IMR-90 (cell line): Measurements from ENCODE around the gene RNF4. TPM values are rescaled to one million over a fixed set of nuclear protein-coding genes. Genes with fewer than 3 reads are reported as not detected.

Experiments
- ATAC-seq: fragments of 200-7000 bp; cut with Tn5 transposase; 2 replicates; pipeline ENCODE4 v1.9.1; 2020; ENCODE audit warnings: low read depth, mild to moderate bottlenecking, moderate library complexity
- BruUV-seq: library from RNA; stranded (reverse); fragments of 400-500 nt; replicated peaks from 2 replicates; lab custom pipeline; 2021; lab: Mats Ljungman, UMichigan
- CTCF ChIA-PET: fragments of 300-600 bp; formaldehyde crosslinking; extraction: SDS; loops from one replicate; lab custom pipeline; 2021; ENCODE audit warnings: antibody characterized with exemption; lab: Yijun Ruan, JAX
- POLR2A ChIA-PET: fragments of 300-600 bp; sonication (Branson Sonifier 250); formaldehyde crosslinking; loops from one replicate; lab custom pipeline; 2022; ENCODE audit warnings: antibody characterized with exemption; ENCODE audit not compliant: unreplicated experiment; lab: Charles Lee
- DNase-seq: peaks from one replicate; pipeline ENCODE4 v3.0.0; 2013
- H2AFZ ChIP-seq: replicated peaks from 2 replicates; pipeline ENCODE3; 2013; ENCODE audit warnings: low read length, mild to moderate bottlenecking; ENCODE audit not compliant: poor library complexity
- H2AK5ac ChIP-seq: 2 replicates; pipeline ENCODE4 v1.6.1; 2013; ENCODE audit warnings: low read depth, low read length, inconsistent platforms
- H2AK9ac ChIP-seq: replicated peaks from 2 replicates; pipeline ENCODE3; 2013; ENCODE audit warnings: mild to moderate bottlenecking, low read depth, low read length, moderate library complexity; ENCODE audit not compliant: poor library complexity
- H2BK120ac ChIP-seq: 2 replicates; pipeline ENCODE4 v1.6.1; 2013; ENCODE audit warnings: low read depth, low read length, inconsistent platforms
- H2BK15ac ChIP-seq: 3 replicates; pipeline ENCODE4 v1.6.1; 2013; ENCODE audit warnings: low read depth, low read length, inconsistent platforms
- H2BK20ac ChIP-seq: 2 replicates; pipeline ENCODE4 v1.6.1; 2013; ENCODE audit warnings: low read depth, mild to moderate bottlenecking, inconsistent platforms, low read length, moderate library complexity
- H2BK5ac ChIP-seq: 2 replicates; pipeline ENCODE4 v1.6.1; 2013; ENCODE audit warnings: mild to moderate bottlenecking, low read depth, low read length, inconsistent platforms; ENCODE audit not compliant: poor library complexity, severe bottlenecking
- H3K14ac ChIP-seq: replicated peaks from 2 replicates; pipeline ENCODE4 v1.6.1; 2013; ENCODE audit warnings: low read depth, low read length, inconsistent platforms
- H3K18ac ChIP-seq: 2 replicates; pipeline ENCODE4 v1.6.1; 2013; ENCODE audit warnings: low read depth, low read length, control low read depth
- H3K23ac ChIP-seq: 2 replicates; pipeline ENCODE4 v1.6.1; 2013; ENCODE audit warnings: low read depth, low read length, inconsistent platforms
- H3K27ac ChIP-seq: 2 replicates; pipeline ENCODE4 v1.5.1; 2013; ENCODE audit warnings: mild to moderate bottlenecking, control low read depth, low read length; ENCODE audit not compliant: insufficient read depth
- H3K27me3 ChIP-seq: 2 replicates; pipeline ENCODE4 v1.6.1; 2013; ENCODE audit warnings: low read length; ENCODE audit not compliant: control insufficient read depth, insufficient read depth
- H3K36me3 ChIP-seq: 2 replicates; pipeline ENCODE4 v1.6.1; 2013; ENCODE audit warnings: low read length, mixed read lengths; ENCODE audit not compliant: control insufficient read depth, insufficient read depth
- H3K4ac ChIP-seq: 2 replicates; pipeline ENCODE4 v1.6.1; 2013; ENCODE audit warnings: low read depth, low read length, inconsistent platforms
- H3K4me1 ChIP-seq: 2 replicates; pipeline ENCODE4 v1.6.1; 2013; ENCODE audit warnings: low read length, mixed read lengths; ENCODE audit not compliant: control insufficient read depth, insufficient read depth
- H3K4me2 ChIP-seq: 2 replicates; pipeline ENCODE4 v1.6.1; 2013; ENCODE audit warnings: low read depth, mild to moderate bottlenecking, control low read depth, low read length, moderate library complexity
- H3K4me3 ChIP-seq: 2 replicates; pipeline ENCODE4 v1.5.1; 2013; ENCODE audit warnings: low read depth, mild to moderate bottlenecking, control low read depth, low read length, moderate library complexity; ENCODE audit not compliant: insufficient read depth
- H3K56ac ChIP-seq: 2 replicates; pipeline ENCODE4 v1.6.1; 2013; ENCODE audit warnings: low read length, inconsistent platforms; ENCODE audit not compliant: insufficient read depth; ENCODE audit errors: extremely low read depth
- H3K79me1 ChIP-seq, 2 experiments: 2 replicates each; pipeline ENCODE4 v1.6.1; 2013; ENCODE audit warnings: low read length in 2 of 2, inconsistent platforms in 1 of 2, low read depth in 1 of 2
- H3K9ac ChIP-seq: 2 replicates; pipeline ENCODE4 v1.6.1; 2013; ENCODE audit warnings: low read depth, low read length, control low read depth
- H3K9me1 ChIP-seq: 2 replicates; pipeline ENCODE4 v1.6.1; 2013; ENCODE audit warnings: low read length, inconsistent platforms; ENCODE audit not compliant: insufficient read depth
- H3K9me3 ChIP-seq: 2 replicates; pipeline ENCODE4 v1.6.1; 2013; ENCODE audit warnings: low read length; ENCODE audit not compliant: control insufficient read depth, insufficient read depth
- H4K20me1 ChIP-seq: 2 replicates; pipeline ENCODE4 v1.6.1; 2013; ENCODE audit warnings: low read length, inconsistent platforms; ENCODE audit not compliant: insufficient read depth
- H4K5ac ChIP-seq: 2 replicates; pipeline ENCODE4 v1.6.1; 2013; ENCODE audit warnings: mild to moderate bottlenecking, low read depth, low read length, control low read depth
- H4K8ac ChIP-seq, 2 experiments: 2 replicates each; pipeline ENCODE4 v1.6.1; 2013; ENCODE audit warnings: low read depth in 2 of 2, low read length in 2 of 2, control low read depth in 1 of 2, inconsistent platforms in 1 of 2
- H4K91ac ChIP-seq: 2 replicates; pipeline ENCODE4 v1.6.1; 2013; ENCODE audit warnings: low read depth, low read length, inconsistent platforms; ENCODE audit not compliant: insufficient read depth
- BHLHE40 ChIP-seq: fragments of 150-350 bp; IDR thresholded peaks from 2 replicates; pipeline ENCODE4 v1.6.1; 2016; ENCODE audit warnings: mild to moderate bottlenecking, low read depth, low read length
- CEBPB ChIP-seq: IDR thresholded peaks from 2 replicates; pipeline ENCODE4 v1.6.1; 2012; ENCODE audit warnings: low read depth, low read length, improper control_type of control experiment
- CHD1 ChIP-seq: IDR thresholded peaks from 2 replicates; pipeline ENCODE4 v1.6.1; 2012; ENCODE audit warnings: low read depth, low read length, improper control_type of control experiment
- FOS ChIP-seq: fragments of 150-350 bp; IDR thresholded peaks from 2 replicates; pipeline ENCODE4 v1.6.1; 2016; ENCODE audit warnings: low read depth, low read length
- MAFK ChIP-seq: IDR thresholded peaks from 2 replicates; pipeline ENCODE4 v1.6.1; 2012; ENCODE audit warnings: low read depth, low read length, improper control_type of control experiment
- MAZ ChIP-seq: IDR thresholded peaks from 2 replicates; pipeline ENCODE4 v1.6.1; 2012; ENCODE audit warnings: low read depth, mild to moderate bottlenecking, low read length, improper control_type of control experiment, moderate library complexity, borderline replicate concordance
- MXI1 ChIP-seq: IDR thresholded peaks from 2 replicates; pipeline ENCODE4 v1.6.1; 2012; ENCODE audit warnings: low read depth, mild to moderate bottlenecking, low read length, moderate library complexity, borderline replicate concordance
- NFE2L2 ChIP-seq: fragments of 150-350 bp; IDR thresholded peaks from 2 replicates; pipeline ENCODE4 v1.6.1; 2016; ENCODE audit warnings: low read depth, mild to moderate bottlenecking, low read length
- POLR2A ChIP-seq: IDR thresholded peaks from 2 replicates; pipeline ENCODE4 v1.6.1; 2012; ENCODE audit warnings: mild to moderate bottlenecking, low read depth, low read length
- RAD21 ChIP-seq: IDR thresholded peaks from 2 replicates; pipeline ENCODE4 v1.6.1; 2012; ENCODE audit warnings: low read length, improper control_type of control experiment
- RCOR1 ChIP-seq: IDR thresholded peaks from 2 replicates; pipeline ENCODE4 v1.6.1; 2012; ENCODE audit warnings: mild to moderate bottlenecking, low read length, improper control_type of control experiment; ENCODE audit not compliant: insufficient replicate concordance
- RFX5 ChIP-seq: IDR thresholded peaks from 2 replicates; pipeline ENCODE4 v1.8.0; 2012; ENCODE audit warnings: low read depth, mild to moderate bottlenecking, low read length, moderate library complexity
- SMC3 ChIP-seq: fragments of 150-350 bp; IDR thresholded peaks from 2 replicates; pipeline ENCODE4 v1.6.1; 2016; ENCODE audit warnings: low read depth, mild to moderate bottlenecking, antibody characterized with exemption, low read length, moderate library complexity
- WGBS, 2 experiments: methylation state at CpG; one replicate each; pipeline versions ENCODE4 v1.1.5 to v1.1.7; 2013; ENCODE audit warnings: missing lambda C conversion rate in 2 of 2; ENCODE audit not compliant: insufficient read length in 1 of 2; ENCODE audit errors: extremely low coverage in 2 of 2; 5-methylcytosine and 5-hydroxymethylcytosine counted together
- dilution Hi-C: fragments of 300-500 bp; cut with HindIII; formaldehyde crosslinking; loops from one replicate; pipeline ENCODE4 v1.14.3; 2018; ENCODE audit warnings: low sequenced_read_pairs; ENCODE audit not compliant: unreplicated experiment
- in situ Hi-C: fragments of 300-500 bp; cut with MboI; formaldehyde crosslinking; loops from 3 replicates; pipeline ENCODE4 v1.14.3; 2019; ENCODE audit warnings: low sequenced_read_pairs, inconsistent platforms, mixed read lengths
- intact Hi-C: fragments of 100-400 bp; cut with micrococcal nuclease; formaldehyde crosslinking; loops from 2 replicates; pipeline ENCODE4 v1.10.0; 2022
- polyA plus RNA-seq, 3 experiments: library from polyadenylated mRNA; depleted of rRNA; stranded (reverse); fragments of >200 nt; gene quantifications; 2 replicates each; pipeline ENCODE4 v1.2.3, GENCODE V29; 2012; ENCODE audit warnings: low replicate concordance in 1 of 3
- total RNA-seq: library from RNA; depleted of rRNA; stranded (reverse); fragments of >200 nt; gene quantifications from 2 replicates; pipeline ENCODE4 v1.2.3, GENCODE V29; 2012
- TF ChIP-seq, protein P1 (sequence below): fragments of 150-350 bp; IDR thresholded peaks from 2 replicates; pipeline ENCODE4 v1.6.1; 2016; ENCODE audit warnings: low read depth, mild to moderate bottlenecking, low read length, moderate library complexity, borderline replicate concordance
- TF ChIP-seq, protein P2 (sequence below): conservative IDR thresholded peaks from 2 replicates; pipeline ENCODE4 v1.5.1; 2012; ENCODE audit warnings: mild to moderate bottlenecking, low read depth, low read length, improper control_type of control experiment
- TF ChIP-seq, protein P3 (sequence below): fragments of 150-350 bp; IDR thresholded peaks from 2 replicates; pipeline ENCODE4 v1.6.1; 2017; ENCODE audit warnings: mild to moderate bottlenecking, antibody characterized with exemption, low read length, low read depth

RNF4 gene
- total and polyA plus RNA-seq, 2 of the 4 experiments (the other 2 are of a cell fraction): 63.8 to 73.8 TPM

DNA sequence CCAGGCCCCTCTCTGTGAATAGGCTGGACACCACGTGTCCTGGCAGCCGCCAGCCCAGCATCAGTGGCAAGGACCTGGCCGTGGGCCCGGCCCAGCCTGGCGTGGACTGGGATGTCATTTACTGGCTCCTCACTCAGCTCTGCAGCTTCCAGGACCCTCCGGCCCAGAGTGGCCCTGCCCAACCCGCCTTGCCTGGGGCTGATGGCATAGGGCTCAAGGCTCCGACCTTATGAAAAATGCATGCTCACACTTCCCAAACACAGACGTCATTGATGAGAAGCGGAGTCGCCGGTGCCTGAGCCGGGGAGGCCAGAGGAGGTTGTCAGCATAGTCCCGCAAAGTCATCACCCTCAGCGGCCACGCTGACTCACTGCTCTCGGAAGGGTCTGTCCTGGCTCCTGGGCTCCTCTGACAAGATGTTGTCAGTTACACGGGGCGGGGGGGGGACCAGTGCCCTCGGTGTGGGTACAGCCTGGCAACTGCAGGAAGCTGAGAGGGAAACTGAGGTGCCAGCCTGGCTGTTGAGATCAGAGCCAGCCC, 35.8 kb upstream of the RNF4 start:
- no TSS peak for BruUV-seq
- peaks cover 2% of the 10 kb centered on the region; the same call in 1 of the 2 replicates for H3K27me3 ChIP-seq
- no peak overlapping the region for H2BK20ac ChIP-seq
- H2AK9ac ChIP-seq: no peak overlapping the region
- H4K8ac ChIP-seq: no peak overlapping the region; a peak in 1 of 4 replicates
- H3K9me3 ChIP-seq: peaks cover 4% of the 10 kb centered on the region; the same call in 1 of the 2 replicates
- H3K4me2 ChIP-seq: no peak overlapping the region
- no peak overlapping the region for H3K23ac ChIP-seq
- peaks cover 7% of the 10 kb centered on the region for H4K20me1 ChIP-seq
- ChIA-PET CTCF (no interaction called here), POLR2A (no interaction called here)
- H2BK5ac ChIP-seq: no peak overlapping the region
- no peak overlapping the region for H3K4me3 ChIP-seq
- H3K27ac ChIP-seq: no peak overlapping the region
- intact Hi-C loops (no loop called here), dilution Hi-C loops (no loop called here), in situ Hi-C loops (no loop called here)
- H3K9ac ChIP-seq: no peak overlapping the region
- peak overlapping the region; percentile 58 for H2AFZ ChIP-seq
- peaks cover 7% of the 10 kb centered on the region for H3K4me1 ChIP-seq
- H3K36me3 ChIP-seq: no peaks in the 10 kb centered on the region
- no peak overlapping the region for H3K18ac ChIP-seq
- ATAC-seq: peak; percentile 90
- no peak overlapping the region for H4K5ac ChIP-seq
- WGBS, 2 experiments: 60% methylated on average over 1 of the region's 20 CpGs; no CpG with 5 or more reads in 1 of the 2 experiments
- H2BK15ac ChIP-seq: no peak overlapping the region
- no peaks in the 10 kb centered on the region for H3K79me1 ChIP-seq
- DNase-seq: peak; percentile 64
- H2BK120ac ChIP-seq: no peak overlapping the region
- H3K56ac ChIP-seq: no peak overlapping the region
- no peak overlapping the region for H3K4ac ChIP-seq
- TF ChIP-seq, protein P1, sequence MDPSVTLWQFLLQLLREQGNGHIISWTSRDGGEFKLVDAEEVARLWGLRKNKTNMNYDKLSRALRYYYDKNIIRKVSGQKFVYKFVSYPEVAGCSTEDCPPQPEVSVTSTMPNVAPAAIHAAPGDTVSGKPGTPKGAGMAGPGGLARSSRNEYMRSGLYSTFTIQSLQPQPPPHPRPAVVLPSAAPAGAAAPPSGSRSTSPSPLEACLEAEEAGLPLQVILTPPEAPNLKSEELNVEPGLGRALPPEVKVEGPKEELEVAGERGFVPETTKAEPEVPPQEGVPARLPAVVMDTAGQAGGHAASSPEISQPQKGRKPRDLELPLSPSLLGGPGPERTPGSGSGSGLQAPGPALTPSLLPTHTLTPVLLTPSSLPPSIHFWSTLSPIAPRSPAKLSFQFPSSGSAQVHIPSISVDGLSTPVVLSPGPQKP: no peak
- TF ChIP-seq CEBPB (no peak), FOS (0 out of 2 replicates have a peak, but pooled peaks have one; percentile 26), POLR2A (no peak), MAZ (no peak), RFX5 (no peak), NFE2L2 (peak; percentile 63), MAFK (no peak), SMC3 (no peak), RCOR1 (no peak), CHD1 (no peak), RAD21 (no peak), BHLHE40 (no peak), MXI1 (no peak)
- TF ChIP-seq, protein P2, sequence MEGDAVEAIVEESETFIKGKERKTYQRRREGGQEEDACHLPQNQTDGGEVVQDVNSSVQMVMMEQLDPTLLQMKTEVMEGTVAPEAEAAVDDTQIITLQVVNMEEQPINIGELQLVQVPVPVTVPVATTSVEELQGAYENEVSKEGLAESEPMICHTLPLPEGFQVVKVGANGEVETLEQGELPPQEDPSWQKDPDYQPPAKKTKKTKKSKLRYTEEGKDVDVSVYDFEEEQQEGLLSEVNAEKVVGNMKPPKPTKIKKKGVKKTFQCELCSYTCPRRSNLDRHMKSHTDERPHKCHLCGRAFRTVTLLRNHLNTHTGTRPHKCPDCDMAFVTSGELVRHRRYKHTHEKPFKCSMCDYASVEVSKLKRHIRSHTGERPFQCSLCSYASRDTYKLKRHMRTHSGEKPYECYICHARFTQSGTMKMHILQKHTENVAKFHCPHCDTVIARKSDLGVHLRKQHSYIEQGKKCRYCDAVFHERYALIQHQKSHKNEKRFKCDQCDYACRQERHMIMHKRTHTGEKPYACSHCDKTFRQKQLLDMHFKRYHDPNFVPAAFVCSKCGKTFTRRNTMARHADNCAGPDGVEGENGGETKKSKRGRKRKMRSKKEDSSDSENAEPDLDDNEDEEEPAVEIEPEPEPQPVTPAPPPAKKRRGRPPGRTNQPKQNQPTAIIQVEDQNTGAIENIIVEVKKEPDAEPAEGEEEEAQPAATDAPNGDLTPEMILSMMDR: no peak
- TF ChIP-seq, protein P3, sequence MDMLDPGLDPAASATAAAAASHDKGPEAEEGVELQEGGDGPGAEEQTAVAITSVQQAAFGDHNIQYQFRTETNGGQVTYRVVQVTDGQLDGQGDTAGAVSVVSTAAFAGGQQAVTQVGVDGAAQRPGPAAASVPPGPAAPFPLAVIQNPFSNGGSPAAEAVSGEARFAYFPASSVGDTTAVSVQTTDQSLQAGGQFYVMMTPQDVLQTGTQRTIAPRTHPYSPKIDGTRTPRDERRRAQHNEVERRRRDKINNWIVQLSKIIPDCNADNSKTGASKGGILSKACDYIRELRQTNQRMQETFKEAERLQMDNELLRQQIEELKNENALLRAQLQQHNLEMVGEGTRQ: no peak
- 0 out of 2 replicates have a peak, but pooled peaks cover 3% of the 10 kb centered on the region for H3K9me1 ChIP-seq
- no peak overlapping the region for H2AK5ac ChIP-seq
- H4K91ac ChIP-seq: no peak overlapping the region
- H3K14ac ChIP-seq: no peak overlapping the region
